Measurements from ENCODE around the gene SRSF6.
"Not testable (repeated sequence)": the region's sequence is repeated elsewhere in the genome, so short reads cannot be mapped to it uniquely, and the experiment has no call there.

The SRSF6 gene

DNA sequence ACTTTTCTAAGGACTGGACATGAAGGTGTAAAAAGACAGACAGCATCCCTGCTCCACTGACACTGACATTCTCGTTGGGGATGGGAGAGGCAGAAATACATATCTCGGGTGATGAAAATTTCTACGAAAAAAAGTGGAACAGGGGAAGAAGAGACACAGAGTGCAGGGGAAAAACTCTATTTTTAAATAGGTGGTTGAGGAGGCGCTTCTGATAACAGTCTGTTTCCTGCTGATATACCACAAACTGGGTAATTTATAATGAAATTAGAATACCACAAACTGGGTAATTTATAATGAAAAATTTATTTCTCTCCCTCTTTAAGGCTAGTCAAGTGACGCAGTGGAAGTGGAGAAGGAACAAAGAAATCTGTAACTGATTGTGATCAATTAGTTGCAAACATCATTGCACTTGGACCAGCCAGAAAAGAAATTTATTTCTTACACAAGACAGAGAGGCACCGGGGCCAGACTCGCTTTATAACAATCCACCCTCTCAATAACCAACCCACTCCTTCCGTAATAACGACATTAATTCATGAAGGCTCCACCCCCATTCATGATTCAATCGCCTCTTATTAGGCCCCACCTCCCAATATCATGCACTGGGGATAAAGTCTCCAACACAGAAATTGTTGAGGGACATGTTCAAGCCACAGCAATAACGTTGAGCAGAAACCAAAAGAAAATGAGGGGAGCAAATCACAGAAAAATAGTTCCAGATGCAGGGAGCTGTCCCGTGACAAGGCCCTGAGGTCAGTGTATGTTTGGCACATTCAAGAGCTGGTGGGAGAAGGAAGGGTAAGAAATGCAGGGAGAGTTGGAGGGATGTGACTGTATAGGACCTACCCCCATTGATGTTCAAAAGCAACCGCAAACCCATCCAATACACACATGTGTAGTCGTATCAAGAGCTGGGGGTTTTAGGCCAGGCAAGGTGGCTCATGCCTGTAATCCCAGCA is 6.6 kb upstream of the SRSF6 start:
- peak; percentile 80 for DNase-seq

DNA sequence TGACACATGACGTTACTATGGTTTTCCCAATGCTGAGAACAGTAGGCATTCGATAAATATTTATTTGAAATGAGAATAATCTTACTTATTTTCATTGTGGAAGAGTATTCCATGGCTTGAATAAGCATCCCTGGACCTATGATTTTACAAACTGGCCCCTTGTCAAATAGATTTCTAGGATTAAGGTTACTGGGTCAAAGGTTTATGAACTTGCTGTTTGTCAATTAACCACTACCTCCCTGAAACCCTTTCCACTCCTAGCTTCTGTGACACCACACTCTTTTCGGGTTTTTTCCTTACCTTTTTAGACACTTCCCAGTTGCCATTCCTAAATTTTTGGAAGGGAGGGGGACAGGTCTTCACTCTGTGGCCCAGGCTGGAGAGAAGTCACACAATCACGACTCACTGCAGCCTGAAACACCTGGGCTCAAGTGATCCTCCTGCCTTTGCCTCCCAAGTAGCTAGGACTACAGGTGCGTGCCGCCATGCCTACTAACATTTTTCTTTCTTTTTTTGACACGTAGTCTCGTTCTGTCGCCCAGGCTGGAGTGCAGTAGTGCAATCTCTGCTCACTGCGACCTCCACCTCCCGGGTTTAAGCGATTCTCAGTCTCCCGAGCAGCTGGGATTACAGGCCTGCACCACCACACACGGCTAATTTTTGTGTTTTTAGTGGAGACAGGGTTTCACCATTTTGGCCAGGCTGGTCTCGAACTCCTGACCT is 5.1 kb upstream of the SRSF6 start:
- DNase-seq, result no peak

DNA sequence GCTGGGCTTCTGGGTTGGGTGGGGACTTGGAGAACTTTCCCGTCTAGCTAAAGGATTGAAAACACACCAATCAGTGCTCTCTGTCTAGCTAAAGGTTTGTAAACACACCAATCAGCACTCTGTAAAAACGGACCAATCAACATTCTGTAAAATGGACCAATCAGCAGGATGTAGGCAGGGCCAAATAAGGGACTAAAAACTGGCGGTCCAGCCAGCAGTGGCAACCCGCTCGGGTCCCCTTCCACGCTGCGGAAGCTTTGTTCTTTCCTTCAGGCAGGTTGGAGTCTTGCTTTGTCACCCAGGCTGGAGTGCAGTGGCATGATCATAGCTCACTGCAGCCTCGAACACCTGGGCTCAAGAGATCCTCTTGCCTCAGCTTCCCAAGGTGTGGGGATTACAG is 1.4 kb upstream of the SRSF6 start:
- DNase-seq, result not testable (repeated sequence)

DNA sequence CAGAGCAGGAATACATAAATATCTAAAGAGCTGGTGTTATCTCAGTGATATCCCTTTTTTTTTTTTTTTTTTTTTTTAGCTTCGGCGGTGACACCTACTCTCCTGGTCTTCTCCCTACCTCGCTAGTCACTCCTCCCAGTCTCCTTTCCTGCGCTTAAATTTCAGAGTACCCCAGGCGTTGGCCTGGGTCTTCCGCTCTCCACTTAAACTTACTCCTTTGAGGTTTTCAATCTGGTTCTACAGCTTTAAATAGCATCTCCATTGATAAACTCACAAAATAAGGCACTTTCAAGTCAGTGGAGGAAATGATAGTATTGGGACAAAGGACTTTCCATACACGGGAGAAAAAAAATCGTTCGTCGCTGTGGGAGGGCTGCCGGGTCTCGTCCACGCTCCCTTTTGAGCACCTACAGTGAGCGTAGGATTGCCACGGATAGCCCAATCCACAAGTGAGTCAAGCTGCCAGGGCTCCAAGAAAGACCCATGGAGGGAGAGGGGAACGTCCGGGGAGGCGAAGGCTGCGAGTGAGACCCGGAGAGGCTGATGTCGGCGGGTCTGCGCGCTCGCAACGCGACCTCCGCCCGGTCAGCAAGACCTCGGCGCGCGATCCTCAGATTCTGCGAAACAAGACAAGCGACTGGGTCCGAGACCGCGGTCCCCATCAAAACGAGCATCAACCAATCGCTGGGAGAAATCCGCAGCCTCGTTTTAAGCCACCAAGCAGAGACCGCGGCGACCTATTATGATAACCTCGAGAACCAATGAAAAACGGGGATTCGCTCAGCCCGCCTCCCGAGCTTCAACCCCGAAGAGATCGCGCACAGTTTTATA is 672 bp upstream of the SRSF6 start:
- DNase-seq, result peak; percentile 98

DNA sequence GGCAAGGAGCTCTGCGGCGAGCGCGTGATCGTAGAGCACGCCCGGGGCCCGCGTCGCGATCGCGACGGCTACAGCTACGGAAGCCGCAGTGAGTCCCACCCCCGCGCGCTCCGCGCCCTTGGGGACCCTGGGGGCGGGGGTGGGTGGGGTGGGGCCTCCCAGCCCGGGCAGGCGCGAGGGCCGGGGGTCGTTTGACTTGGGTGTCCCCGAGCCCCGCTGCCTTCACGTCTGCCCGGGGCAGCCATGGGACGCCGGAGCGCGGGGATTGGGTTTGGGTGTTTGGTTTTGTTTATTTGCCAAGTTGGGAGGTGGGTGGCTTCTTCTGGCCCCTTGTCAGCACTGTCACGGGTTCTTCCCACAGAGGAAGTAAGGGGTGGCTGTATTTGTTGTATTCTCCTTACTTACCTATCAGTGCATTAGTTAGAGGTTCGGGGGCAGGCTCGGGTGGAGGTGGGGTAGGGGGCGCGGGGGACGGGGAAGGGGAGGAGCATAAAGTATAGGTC is 777 bp downstream of the SRSF6 start:
- DNase-seq, result peak; percentile 44

DNA sequence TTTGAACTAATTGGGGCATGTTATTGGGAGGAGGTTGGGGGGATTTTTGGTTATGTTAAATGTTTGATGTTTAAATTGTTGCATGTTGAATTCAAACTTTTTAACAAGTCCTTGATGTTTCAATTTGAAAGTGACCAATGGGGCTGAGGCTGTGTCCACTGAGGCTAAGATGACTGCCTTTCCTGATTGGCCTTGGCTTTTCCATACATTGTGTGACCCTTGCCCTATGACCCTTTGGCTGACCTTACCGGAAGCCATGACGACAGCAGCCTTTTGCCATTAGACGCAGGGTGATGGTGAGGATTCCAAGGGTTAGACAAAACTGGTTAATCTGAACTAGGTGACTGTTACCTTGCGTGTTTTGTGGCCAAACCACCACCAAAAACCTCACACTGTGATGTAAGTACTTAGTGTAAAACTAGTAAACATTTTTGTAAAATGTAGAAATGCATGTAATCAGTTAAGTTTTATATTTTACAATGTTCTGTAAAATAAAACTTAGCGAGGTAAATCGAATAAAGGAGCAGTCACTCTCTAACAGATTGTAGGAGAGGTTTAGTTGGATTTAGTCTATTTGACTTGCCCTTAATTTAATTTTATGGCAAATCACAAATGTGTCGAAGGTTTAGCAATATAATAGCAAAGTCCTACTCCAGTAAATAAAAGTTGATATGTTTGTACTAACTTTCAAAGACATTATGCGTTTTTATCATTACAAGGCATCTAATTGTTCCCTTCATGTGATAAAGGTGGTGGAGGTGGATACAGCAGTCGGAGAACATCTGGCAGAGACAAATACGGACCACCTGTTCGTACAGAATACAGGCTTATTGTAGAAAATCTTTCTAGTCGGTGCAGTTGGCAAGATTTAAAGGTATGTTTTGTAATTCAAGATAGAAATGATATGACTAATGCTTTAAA is 1.6 kb downstream of the SRSF6 start:
- DNase-seq, result peak; percentile 38

DNA sequence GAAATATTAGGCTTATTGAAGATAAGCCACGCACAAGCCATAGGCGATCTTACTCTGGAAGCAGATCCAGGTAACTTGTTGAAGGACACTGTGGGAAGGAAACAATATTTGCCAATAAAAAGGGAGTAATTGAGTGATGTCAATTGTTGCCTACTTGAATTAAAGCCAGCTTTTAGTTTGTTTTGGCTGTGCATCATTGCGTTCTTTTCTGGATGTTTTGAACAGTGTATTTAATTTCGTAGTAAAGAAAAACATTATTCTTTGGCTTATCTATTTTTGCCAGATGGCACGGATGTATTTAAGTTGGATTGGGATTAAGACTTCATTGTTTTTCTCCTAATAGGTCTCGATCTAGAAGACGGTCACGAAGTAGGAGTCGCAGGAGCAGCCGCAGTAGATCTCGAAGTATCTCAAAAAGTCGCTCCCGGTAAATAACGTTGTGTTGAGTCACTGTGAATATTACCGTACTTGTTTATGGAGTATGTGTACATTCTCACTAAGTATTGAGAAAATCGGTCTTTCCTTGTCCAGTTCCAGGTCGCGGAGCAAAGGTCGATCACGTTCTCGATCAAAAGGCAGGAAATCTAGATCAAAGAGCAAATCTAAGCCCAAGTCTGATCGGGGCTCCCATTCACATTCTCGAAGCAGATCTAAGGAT is 2.6 kb downstream of the SRSF6 start:
- DNase-seq, result no peak

DNA sequence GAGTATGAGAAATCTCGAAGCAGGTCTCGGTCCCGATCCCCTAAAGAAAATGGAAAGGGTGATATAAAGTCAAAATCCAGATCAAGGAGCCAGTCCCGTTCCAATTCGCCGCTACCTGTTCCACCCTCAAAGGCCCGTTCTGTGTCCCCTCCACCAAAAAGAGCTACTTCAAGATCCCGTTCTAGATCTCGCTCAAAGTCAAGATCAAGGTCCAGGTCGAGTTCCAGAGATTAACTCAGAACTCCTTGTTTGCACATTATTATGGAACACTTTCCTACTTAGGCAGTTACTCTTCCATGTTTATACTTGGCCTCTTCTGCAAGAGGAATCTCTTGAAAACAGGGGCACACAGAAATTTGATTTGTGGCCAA is 3.1 kb downstream of the SRSF6 start:
- DNase-seq, result no peak

DNA sequence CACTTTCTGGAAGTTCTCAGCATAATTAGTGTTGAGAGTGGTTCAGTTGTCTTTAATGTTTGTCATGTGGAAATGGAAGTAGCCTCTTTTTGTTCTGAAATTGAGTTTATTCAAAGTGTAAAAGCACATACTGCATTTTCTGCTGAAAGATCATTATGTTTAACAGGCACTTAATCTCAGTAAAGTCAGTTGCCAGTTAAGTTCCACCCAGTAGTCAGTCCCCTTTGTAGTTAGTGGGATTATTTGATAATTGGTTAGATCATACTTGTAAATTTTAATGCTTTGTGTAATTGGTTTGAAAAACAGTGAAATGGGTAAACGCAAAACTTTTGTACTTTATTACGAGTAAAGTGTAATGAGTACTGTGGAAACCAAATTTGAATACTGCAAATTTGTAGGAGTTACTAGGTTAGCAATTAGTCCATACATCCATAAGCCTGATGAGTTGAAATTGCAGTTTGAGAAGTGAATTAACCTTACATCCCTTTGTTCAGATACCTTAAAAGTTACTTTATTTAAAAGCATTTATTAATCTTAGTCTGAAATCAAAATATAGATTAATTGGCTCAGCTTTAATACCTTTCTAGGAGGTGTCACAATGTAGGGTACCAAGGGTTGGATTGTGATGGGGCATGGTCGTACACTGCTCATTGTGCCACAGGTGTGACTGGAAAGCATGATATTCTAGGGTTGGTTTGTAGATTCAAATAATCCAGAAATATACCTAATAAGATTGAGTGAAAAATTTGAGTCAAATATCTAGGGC is 4.4 kb downstream of the SRSF6 start:
- no peak for DNase-seq

DNA sequence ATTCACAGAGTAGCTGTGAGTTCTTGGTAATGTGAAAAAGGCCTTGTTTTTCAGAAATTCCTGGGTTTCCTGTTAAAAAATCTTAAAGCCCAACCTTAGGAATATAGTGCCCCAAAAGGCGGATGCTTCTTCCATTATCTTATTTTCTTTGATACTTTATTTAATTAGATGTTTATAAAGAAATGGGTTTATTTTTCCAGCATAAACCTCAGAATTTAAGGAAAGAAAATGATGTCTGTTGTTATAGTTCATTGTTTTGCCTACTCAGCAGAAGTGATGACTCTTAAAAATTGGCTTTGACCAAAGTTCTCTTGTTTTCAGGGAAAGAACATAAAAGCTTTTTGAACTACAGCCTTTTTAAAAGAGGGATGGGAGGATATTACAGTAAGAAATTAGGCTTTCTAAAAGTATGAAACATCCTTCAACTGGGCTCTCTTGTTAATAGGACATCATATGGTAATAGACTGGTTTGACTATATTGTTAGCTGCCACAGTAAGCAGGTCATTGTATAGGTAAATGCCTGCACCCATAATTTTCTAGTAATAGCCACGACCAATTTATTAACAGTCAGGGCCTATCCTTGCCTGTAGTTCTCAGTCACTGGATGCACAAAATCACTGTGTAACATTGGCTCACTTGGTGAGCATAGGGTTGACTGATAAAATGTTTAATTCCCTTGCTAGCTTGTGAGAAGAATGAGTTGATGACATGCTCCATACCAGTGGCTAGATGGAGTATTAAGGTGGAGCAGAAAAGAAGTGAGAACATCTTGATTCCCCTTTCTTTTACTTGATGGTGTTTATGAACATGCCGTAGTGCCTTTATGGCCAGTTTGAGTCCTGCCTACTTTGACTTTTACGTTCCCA is 5.2 kb downstream of the SRSF6 start:
- no peak for DNase-seq

DNA sequence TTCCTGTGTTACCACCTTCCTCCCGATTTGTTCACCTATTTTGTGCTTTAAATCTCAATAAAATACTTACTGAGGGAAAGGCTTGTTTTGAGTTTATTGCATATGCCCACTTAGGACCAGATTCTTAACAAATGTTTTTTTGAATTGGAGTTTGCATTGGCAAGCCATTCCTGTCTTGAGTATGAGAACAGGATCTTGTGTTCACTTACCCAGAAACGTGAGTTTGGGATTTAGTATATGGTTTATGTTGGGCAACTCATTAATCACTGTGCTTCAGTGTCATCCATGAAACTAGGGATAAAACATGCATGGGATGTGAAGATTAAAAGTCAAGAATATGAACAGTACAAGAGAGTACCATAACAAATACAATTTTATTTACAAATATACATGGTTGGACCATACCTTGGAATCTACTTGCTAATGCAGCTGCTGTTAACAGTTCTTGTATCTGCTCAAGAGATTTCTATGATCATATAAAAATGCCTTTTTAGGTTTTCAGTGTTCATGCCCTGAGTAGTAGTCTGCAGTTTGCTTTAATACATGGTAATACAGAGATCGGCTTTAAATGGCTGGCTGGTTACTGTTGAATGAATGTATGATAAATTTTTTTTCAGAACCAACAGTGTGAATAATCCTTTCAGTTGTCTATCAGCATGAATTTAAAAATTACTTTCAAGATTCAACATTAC is 6.0 kb downstream of the SRSF6 start:
- DNase-seq, result no peak

DNA sequence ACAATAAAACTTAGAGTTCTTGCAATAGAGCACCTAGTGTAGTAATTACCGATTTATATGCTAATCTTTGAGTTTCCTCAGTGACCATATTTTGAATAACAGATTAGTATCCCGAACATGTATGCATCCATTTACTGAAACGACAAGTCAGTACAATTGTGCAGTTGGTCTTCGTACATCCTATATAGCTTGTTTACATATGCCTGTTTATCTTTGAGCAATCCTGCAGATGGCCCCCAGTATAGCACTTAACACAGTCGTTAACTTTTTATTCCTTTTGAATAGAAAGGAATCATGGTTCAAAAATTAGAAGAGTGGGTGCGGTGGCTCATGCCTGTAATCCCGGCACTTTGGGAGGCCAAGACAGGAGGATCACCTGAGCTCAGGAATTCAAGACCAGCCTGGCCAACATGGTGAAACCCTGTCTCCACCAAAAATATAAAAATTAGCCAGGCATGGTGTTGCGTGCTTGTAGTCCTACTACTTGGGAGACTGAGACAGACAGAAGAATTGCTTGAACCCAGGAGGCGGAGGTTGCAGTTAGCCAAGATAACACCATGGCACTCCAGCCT is 6.6 kb downstream of the SRSF6 start:
- no peak for DNase-seq

DNA sequence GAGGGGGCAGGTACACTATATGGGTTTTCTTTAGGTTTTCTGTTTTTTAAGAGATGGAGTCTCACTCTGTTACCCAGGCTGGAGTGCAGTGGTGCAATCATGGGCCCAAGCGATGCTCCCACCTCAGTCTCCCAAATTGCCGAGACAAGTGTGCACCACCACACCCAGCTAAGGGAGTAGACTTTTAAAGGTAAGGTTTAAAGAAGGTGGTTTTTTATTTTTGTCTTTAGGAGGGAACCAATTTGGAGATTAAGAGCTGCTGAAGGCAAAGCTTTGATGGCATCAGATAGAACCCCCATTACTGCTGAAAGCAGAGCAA is 7.9 kb downstream of the SRSF6 start:
- DNase-seq, result no peak

DNA sequence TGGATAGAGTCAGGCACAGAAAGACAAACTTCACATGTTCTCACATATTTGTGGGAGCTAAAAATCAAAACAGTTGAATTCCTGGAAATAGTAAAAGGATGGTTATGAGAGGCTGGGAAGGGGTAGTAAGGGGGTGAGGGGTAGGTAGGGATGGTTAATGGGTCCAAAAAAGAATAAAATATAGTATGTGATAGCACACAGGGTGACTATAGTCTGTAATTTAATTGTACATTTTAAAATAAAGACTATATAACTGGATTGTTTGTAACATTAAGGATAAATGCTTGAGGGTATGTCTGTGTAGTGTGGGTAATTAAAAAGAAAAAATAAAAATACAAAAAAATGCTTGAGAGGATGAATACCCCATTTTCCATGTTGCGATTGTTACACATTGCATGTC is 9.9 kb downstream of the SRSF6 start:
- DNase-seq, result no peak

DNA sequence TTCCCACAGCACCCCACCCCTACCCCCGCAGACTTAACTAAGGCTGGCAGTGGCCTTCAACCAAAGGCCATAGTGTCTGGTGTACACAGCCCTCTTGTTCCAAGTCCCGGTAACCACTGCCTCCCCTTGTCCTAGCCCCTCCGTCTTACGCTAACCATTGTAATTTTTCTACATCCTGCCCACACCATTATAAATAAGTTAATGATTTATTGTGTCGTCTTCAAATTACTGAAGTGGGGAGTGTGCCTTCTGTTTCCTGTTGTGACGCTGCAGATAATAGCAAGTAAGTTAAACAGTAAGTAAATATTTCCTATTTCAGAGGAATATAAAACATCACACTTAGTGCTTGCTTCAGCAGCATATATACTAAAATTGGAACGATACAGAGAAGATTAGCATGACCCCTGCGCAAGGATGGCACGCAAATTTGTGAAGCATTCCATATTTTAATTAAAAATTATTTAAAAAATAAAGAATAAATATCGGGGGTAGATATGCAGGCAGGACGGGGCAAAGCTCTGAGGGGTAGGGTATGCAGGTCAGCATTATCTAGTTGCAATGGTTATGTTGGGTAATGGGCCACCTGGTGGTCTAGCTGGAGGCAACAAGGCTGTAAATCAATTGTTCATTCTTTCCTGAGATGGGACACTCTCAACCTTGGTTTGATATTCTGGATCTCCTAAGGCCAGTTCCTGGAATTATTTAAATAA is 15.1 kb downstream of the SRSF6 start:
- no peak for DNase-seq

DNA sequence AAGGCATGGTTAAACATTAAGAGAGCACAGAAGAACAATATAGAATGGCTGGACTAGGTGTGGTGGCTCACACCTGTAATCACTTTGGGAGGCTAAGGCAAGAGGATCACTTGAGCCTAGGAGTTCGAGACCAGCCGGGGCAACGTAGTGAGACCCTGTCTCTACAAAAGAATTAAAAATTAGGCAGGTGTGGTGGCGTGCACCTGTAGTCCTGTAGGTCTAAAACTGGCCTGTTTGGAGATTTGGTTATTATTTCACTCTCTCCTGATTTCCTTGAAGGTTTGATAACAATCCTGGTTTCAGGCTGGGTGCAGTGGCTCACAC is 15.6 kb downstream of the SRSF6 start:
- DNase-seq, result no peak

DNA sequence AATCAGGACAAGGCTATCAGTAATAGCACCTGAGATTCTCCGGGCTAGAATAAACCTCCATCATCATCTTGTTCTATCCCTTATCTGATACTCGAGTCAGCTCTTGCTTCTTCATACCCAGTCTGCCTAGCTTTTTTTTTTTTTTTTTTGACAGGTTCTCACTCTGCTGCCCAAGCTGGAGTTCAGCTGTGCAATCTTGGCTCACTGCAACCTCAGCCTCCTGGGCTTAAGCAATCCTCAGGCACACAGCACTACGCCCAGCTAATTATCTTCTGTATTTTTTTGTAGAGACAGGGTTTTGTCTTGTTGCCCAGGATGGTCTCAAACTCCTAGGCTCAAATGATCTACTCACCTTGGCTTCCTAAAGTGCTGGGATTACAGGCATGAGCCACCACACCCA is 19.5 kb downstream of the SRSF6 start:
- no peak for DNase-seq

DNA sequence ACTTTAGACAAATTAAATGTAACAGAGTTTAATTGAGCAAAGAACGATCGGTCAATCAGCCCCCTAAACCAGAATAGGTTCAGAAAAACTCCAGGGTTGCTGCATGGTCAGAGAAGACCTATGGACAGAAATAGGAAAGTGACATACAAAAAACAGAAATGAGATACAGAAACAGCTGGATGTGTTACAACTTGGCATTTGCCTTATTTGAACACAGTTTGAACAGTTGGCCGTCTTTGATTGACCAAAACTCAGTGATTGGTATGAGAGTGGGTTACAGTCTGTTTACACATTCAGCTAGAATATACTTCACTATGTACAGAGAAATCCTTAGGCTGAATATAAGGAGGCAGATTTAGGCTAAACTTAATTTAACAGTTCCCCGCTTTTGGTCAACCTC is 19.9 kb downstream of the SRSF6 start:
- DNase-seq, result no peak
